Heart left ventricle (tissue), 13 donors: ENCODE data around the gene PEAK3.

Experiments used
- CTCF ChIP-seq, 12 donors: fragments of 200-600 bp; sonication (generic) in 4 of 12; IDR thresholded peaks; one replicate each; pipeline versions ENCODE4 v1.5.0 to v1.8.0; 2018 to 2022; ENCODE audit warnings: antibody characterized with exemption in 12 of 12, mild to moderate bottlenecking in 5 of 12
- POLR2A ChIP-seq, 2 donors: fragments of 450-650 bp; IDR thresholded peaks; one replicate each; pipeline ENCODE4 v1.6.1; 2017; ENCODE audit warnings: antibody characterized with exemption in 2 of 2, mild to moderate bottlenecking in 2 of 2, moderate library complexity in 2 of 2
- donor health status: ischemic (EF 13 %, LVEDD 7.1; RV severe dilation, severe dysfunction).
- donor health status: DM: no; HTN: yes; CAD: no.
- donor health status: DM: no; HTN: no; CAD: no.
- donor health status: ischemic (EF 25% LVEDD 6.9; RV normal size, moderate dysfunction).
- donor health status: ischemic (EF 25% LVEDD 5.7; RV mildly dilated, moderate dysfunction).
- donor health status: ischemic (EF 35%, LVEDD 5.7; RV mildly dilated, moderate dysfunction).
- donor health status: nonischemic (EF 11% LVEDD 7.7; RV severe dilation, severe dysfunction).
- donor health status: DM: yes; HTN: yes; CAD: no.
- donor health status: PGD.
- donor health status: ischemic (EF 29% LVEDD 5.4; RV normal size, mild dysfunction).
- donor health status: nonischemic (EF 23%, LVEDD 6.1; RV moderate dilation, normal function).

- TF ChIP-seq POLR2A (IDR thresholded peaks at IDR 0.05) (no peak), CTCF (IDR thresholded peaks at IDR 0.05) (no peak)
Observed at GRCh38 chr19:2249010-2249866, 32.7 kb downstream of the PEAK3 start, which contains the start of gene AMH.
